T-helper 1 cell (primary cell): ENCODE data around the gene YIPF6.
"Not testable (repeated sequence)": the region's sequence is repeated elsewhere in the genome, so short reads cannot be mapped to it uniquely, and the experiment has no call there.

Source experiments
- DNase-seq, 5 donors: peaks; one replicate each; pipeline ENCODE4 v3.0.0-alpha.2; 2012 to 2020

The YIPF6 gene

GRCh38 chrX:68508799-68509198 lies 9.9 kb downstream of the YIPF6 start:
- no peak for DNase-seq

- peak in 1 of 5 donors; percentile 23 for DNase-seq
These were observed 12.4 kb downstream of the YIPF6 start for GRCh38 chrX:68511255-68511654.

- not testable (repeated sequence) for DNase-seq
These were observed 25.8 kb downstream of the YIPF6 start for GRCh38 chrX:68524680-68525079.

GRCh38 chrX:68532831-68533533 lies 34.1 kb downstream of the YIPF6 start:
- DNase-seq: no peak

- no peak for DNase-seq
These were observed 34.8 kb downstream of the YIPF6 start for GRCh38 chrX:68533656-68534055.

- no peak for DNase-seq
These were observed 35.8 kb downstream of the YIPF6 start for GRCh38 chrX:68534691-68535090.

GRCh38 chrX:68536429-68536828 lies 37.6 kb downstream of the YIPF6 start:
- no peak for DNase-seq

GRCh38 chrX:68536884-68537283 lies 38.0 kb downstream of the YIPF6 start:
- DNase-seq: no peak

GRCh38 chrX:68550193-68550592 lies 51.3 kb downstream of the YIPF6 start:
- DNase-seq: no peak

- no peak for DNase-seq
These were observed 57.2 kb downstream of the YIPF6 start for GRCh38 chrX:68556036-68556435.

- not testable (repeated sequence) for DNase-seq
These were observed 58.3 kb downstream of the YIPF6 start for GRCh38 chrX:68557126-68557525.

- not testable (repeated sequence) for DNase-seq
These were observed 61.1 kb downstream of the YIPF6 start for GRCh38 chrX:68559905-68560304.

- DNase-seq: peak in 1 of 5 donors; percentile 38
These were observed 69.3 kb downstream of the YIPF6 start for GRCh38 chrX:68568136-68568535.

- no peak for DNase-seq
These were observed 71.7 kb downstream of the YIPF6 start for GRCh38 chrX:68570598-68570997.

GRCh38 chrX:68571292-68571609 lies 72.4 kb downstream of the YIPF6 start:
- no peak for DNase-seq

- peak in 1 of 5 donors; percentile 36 for DNase-seq
These were observed 72.9 kb downstream of the YIPF6 start for GRCh38 chrX:68571610-68572311.

- DNase-seq: no peak
These were observed 75.4 kb downstream of the YIPF6 start for GRCh38 chrX:68574240-68574639.

GRCh38 chrX:68579810-68580209 lies 81.0 kb downstream of the YIPF6 start:
- no peak for DNase-seq

GRCh38 chrX:68584221-68584620 lies 85.4 kb downstream of the YIPF6 start:
- DNase-seq: no peak
